ENCODE results near the gene SAPCD1.
"Not testable (repeated sequence)": the region's sequence is repeated elsewhere in the genome, so short reads cannot be mapped to it uniquely, and the experiment has no call there.

The SAPCD1 gene

DNA sequence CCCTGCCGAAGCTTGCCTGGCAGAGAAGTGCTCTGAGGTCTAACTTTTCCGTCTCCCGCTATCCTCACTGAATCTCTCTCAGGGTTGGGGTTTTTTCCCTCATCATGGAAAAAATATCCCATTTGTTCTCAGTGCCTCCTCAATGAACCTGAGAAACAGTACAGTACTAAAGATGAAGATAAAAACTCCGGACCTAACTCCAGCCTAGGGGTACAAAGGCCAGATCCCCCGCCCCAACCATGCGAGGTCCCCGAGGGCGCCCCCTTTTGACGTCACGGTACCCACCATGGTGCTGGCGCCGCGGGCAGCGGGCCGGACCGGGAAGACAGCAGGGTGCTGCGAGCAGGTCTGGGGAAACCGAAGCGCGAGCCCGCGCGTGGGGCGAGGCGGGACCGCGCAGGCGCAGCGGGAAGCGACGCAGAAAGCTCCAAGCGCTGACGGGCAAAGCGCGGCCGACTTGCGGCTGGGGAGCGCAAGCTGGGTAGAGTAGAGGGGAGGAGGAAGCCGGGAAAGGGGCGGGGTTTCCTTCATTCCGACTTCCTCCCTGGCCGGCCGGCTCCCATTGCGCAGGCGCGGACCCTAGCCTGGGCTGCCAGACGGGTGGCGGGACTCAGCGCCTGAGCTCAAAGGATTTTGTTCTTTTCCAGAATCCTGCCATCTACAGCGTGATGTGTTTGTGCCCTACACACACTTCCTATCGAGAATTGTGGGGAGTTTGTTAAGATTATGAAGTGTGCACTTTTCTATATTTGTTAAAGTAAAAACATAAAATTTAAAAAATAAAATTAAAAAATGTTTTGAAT, 44.2 kb downstream of the SAPCD1 start, which contains the start of gene LSM2:
TSS of gene LSM2 (minus strand) at position 497 of the 803 bp plus-strand sequence. CDS start at position 288, 209 bp downstream.
- DNase-seq: peak; percentile 78 to 92

GRCh38 chr6:31808599-31808998, 46.1 kb downstream of the SAPCD1 start:
- not testable (repeated sequence) for DNase-seq

DNA sequence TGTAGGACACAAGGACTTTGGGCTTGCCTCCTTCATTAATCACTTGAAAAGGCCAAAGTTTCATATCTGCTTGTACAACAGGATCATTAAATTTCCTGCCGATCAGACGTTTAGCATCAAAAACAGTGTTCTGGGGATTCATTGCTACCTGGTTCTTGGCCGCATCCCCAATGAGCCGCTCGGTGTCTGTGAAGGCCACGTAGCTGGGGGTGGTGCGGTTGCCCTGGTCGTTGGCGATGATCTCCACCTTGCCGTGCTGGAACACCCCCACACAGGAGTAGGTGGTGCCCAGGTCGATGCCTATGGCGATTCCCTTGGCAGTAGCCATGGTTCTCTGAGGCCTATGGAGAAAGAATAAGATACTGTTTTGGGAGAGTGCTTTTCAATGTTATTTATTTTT, 49.2 kb downstream of the SAPCD1 start:
- no peak for DNase-seq

- DNase-seq: no peak
Observed at GRCh38 chr6:31813465-31813849, 51.0 kb downstream of the SAPCD1 start.

Measured in bone marrow (tissue), 2 donors.